ENCODE data around the gene FZD4. TPM values are rescaled to one million over a fixed set of nuclear protein-coding genes. Genes with fewer than 3 reads are reported as not detected.

The FZD4 gene
- total RNA-seq, 1 experiment from 2014 or later, result 4.5 TPM

DNA sequence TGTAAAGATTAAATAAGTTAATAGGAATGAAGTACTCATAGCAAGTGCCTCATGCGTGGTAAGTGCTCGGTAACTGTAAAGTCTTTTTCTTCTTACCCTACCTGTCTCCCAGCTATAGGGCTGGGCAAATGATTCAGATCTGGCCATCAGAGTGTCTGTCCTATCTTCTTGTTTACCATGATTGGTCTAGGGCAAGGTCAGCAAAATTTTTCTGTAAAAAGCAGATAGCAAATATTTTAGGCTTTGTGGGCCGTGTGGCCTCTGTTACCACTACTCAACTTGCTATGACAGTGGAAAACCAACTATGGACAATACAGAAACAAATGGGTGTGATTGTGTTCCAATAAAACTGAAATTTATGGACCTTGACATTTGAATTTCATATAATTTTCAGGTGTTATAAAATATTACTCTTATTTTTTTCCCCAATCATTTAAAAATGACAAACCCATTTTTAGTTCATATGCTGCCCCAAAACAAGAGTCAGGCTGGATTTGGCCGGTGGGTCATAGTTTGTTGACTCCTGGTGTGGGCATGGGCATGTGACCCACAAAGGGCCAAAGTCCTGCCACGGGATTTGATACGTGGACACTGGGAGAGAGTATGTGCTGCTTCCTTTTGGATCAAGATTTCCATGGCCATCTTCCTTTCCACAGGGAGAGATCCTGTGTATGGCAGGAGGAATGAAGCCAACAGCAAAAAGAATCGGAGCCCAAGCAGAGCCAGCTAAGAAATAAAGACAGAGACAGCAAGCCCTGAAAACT, 26.8 kb upstream of the FZD4 start:
- Histone ChIP-seq H3K18ac (ENCODE audit: insufficient read length, low read depth, low read length) (no peak overlapping the region), H4K91ac (ENCODE audit: insufficient read length, low read depth, low read length) (no peak overlapping the region), H3K23ac (ENCODE audit: insufficient read length, low read depth, low read length) (no peak overlapping the region), H2BK5ac (ENCODE audit: insufficient read length, low read length) (no peak overlapping the region), H3K23me2 (ENCODE audit: insufficient read length, low read depth, low read length, poor library complexity, severe bottlenecking) (no peaks in the 10 kb centered on the region), H4K20me1 (ENCODE audit: control insufficient read depth, insufficient read depth, insufficient read length) (no peaks in the 10 kb centered on the region), H3K14ac (ENCODE audit: insufficient read depth, low read length) (no peak overlapping the region; the same call in 1 of the 2 replicates), H4K5ac (ENCODE audit: insufficient read length, low read depth, low read length) (no peak overlapping the region), H3K9me3 (ENCODE audit: control insufficient read depth, low read depth, low read length) (no peaks in the 10 kb centered on the region), H3K79me2 (ENCODE audit: insufficient read depth, low read length) (no peaks in the 10 kb centered on the region), H2BK15ac (ENCODE audit: low read depth, low read length) (no peak overlapping the region), H3K4ac (ENCODE audit: low read depth, low read length) (no peak overlapping the region), H2AFZ (ENCODE audit: low read length) (no peak overlapping the region), H4K8ac (replicated peaks; ENCODE audit: insufficient read length, low read depth, low read length) (no peak overlapping the region), H3K9ac (ENCODE audit: extremely low read depth, insufficient read length, low read length) (no peak overlapping the region), H3K4me1 (ENCODE audit: insufficient read depth, low read length) (no peaks in the 10 kb centered on the region), H3K27me3 (ENCODE audit: insufficient read depth, low read length) (no peaks in the 10 kb centered on the region), H2BK12ac (ENCODE audit: insufficient read length, low read depth, low read length) (no peak overlapping the region), H3K27ac (ENCODE audit: insufficient read length, low read depth, low read length) (no peak overlapping the region), H3K4me2 (ENCODE audit: insufficient read depth, insufficient read length, low read length) (no peak overlapping the region), H3K56ac (ENCODE audit: insufficient read length, low read depth, low read length) (no peak overlapping the region), H2BK120ac (ENCODE audit: low read depth, low read length, poor library complexity, severe bottlenecking) (no peak overlapping the region), H2BK20ac (ENCODE audit: low read depth, low read length, poor library complexity, severe bottlenecking) (no peak overlapping the region), H2AK5ac (ENCODE audit: insufficient read length, low read length) (no peak overlapping the region), H3K79me1 (ENCODE audit: insufficient read depth, low read depth, low read length, poor library complexity, severe bottlenecking) (no peaks in the 10 kb centered on the region), H3T11ph (ENCODE audit: low read length) (no peak overlapping the region)
- Mint-ChIP-seq H3K4me1 (no peaks in the 10 kb centered on the region), H3K36me3 (ENCODE audit: insufficient read depth in 1 of 3, low read depth in 3 of 3) (no peaks in the 10 kb centered on the region), H3K4me3 (no peak overlapping the region), H3K9me3 (no peaks in the 10 kb centered on the region), H3K27ac (no peak overlapping the region; a peak in 1 of 7 replicates), H3K27me3 (ENCODE audit: low read depth) (peaks cover 2% of the 10 kb centered on the region; the same call in 1 of the 2 replicates)
- no CpG with 5 or more reads among the region's 7 CpGs for WGBS (ENCODE audit: extremely low coverage, insufficient read length, low lambda C conversion rate)
- no peak for DNase-seq
- TF ChIP-seq, protein P1, sequence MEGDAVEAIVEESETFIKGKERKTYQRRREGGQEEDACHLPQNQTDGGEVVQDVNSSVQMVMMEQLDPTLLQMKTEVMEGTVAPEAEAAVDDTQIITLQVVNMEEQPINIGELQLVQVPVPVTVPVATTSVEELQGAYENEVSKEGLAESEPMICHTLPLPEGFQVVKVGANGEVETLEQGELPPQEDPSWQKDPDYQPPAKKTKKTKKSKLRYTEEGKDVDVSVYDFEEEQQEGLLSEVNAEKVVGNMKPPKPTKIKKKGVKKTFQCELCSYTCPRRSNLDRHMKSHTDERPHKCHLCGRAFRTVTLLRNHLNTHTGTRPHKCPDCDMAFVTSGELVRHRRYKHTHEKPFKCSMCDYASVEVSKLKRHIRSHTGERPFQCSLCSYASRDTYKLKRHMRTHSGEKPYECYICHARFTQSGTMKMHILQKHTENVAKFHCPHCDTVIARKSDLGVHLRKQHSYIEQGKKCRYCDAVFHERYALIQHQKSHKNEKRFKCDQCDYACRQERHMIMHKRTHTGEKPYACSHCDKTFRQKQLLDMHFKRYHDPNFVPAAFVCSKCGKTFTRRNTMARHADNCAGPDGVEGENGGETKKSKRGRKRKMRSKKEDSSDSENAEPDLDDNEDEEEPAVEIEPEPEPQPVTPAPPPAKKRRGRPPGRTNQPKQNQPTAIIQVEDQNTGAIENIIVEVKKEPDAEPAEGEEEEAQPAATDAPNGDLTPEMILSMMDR (conservative IDR thresholded peaks at IDR 0.05), result no peak
